ENCODE data around the gene ROR1.

GRCh38 chr1:63831409-63831808 is 57.6 kb downstream of the ROR1 start:
- TF ChIP-seq CTCF (IDR thresholded peaks at IDR 0.05) (no peak), POLR2A (IDR thresholded peaks at IDR 0.05) (no peak)

Measured in right lobe of liver (tissue), 4 donors.